Smooth muscle cell (in vitro differentiated cells): ENCODE measurements around the gene FAM210B. TPM values are rescaled to one million over a fixed set of nuclear protein-coding genes. Genes with fewer than 3 reads are reported as not detected.

ENCODE experiments used
- DNase-seq: peaks from one replicate; lab custom pipeline; 2025; ENCODE audit not compliant: unreplicated experiment; lab: John Stamatoyannopoulos, UW
- H2AFZ ChIP-seq: fragments of 200-600 bp; sonication (generic); 2 replicates; pipeline ENCODE4 v1.6.0; 2016; ENCODE audit warnings: antibody characterized with exemption, low read depth, mild to moderate bottlenecking
- H3F3A ChIP-seq: fragments of 200-600 bp; sonication (generic); 2 replicates; pipeline ENCODE4 v1.6.0; 2017; ENCODE audit warnings: antibody characterized with exemption, low read depth
- H3K27ac ChIP-seq: fragments of 200-600 bp; sonication (generic); 2 replicates; pipeline ENCODE4 v1.5.1; 2016; ENCODE audit warnings: low read depth, mild to moderate bottlenecking
- H3K27me3 ChIP-seq: fragments of 200-600 bp; sonication (generic); 2 replicates; pipeline ENCODE4 v1.6.1; 2016; ENCODE audit warnings: low read depth, mild to moderate bottlenecking
- H3K36me3 ChIP-seq: fragments of 200-600 bp; sonication (generic); 2 replicates; pipeline ENCODE4 v1.5.1; 2016; ENCODE audit warnings: low read depth
- H3K4me1 ChIP-seq: fragments of 200-600 bp; sonication (generic); 2 replicates; pipeline ENCODE4 v1.5.1; 2016; ENCODE audit warnings: low read depth
- H3K4me2 ChIP-seq: fragments of 200-600 bp; sonication (generic); 2 replicates; pipeline ENCODE4 v1.6.0; 2016; ENCODE audit warnings: mild to moderate bottlenecking
- H3K4me3 ChIP-seq: fragments of 200-600 bp; sonication (generic); 2 replicates; pipeline ENCODE4 v1.5.1; 2016; ENCODE audit warnings: mild to moderate bottlenecking
- H3K79me2 ChIP-seq: fragments of 200-600 bp; sonication (generic); 2 replicates; pipeline ENCODE4 v1.6.0; 2016; ENCODE audit warnings: low read depth, mild to moderate bottlenecking
- H3K9ac ChIP-seq: fragments of 200-600 bp; sonication (generic); 2 replicates; pipeline ENCODE4 v1.6.0; 2016; ENCODE audit warnings: low read depth
- H3K9me3 ChIP-seq: fragments of 200-600 bp; sonication (generic); replicated peaks from 2 replicates; pipeline ENCODE4 v1.5.1; 2016; ENCODE audit warnings: low read depth
- H4K20me1 ChIP-seq: fragments of 200-600 bp; sonication (generic); 2 replicates; pipeline ENCODE4 v1.6.0; 2016; ENCODE audit warnings: low read depth
- CTCF ChIP-seq: fragments of 200-600 bp; sonication (generic); IDR thresholded peaks from 2 replicates; pipeline ENCODE4 v1.5.1; 2017; ENCODE audit warnings: borderline replicate concordance, mild to moderate bottlenecking, antibody characterized with exemption; ENCODE audit not compliant: insufficient read depth, poor library complexity, severe bottlenecking
- WGBS: methylation state at CpG from one replicate; pipeline ENCODE4 v1.1.7; 2016; ENCODE audit warnings: low lambda C conversion rate; 5-methylcytosine and 5-hydroxymethylcytosine counted together
- polyA plus RNA-seq: library from polyadenylated mRNA; unstranded; fragments of >200 nt; fragmentation: Nextera tagmentation; extraction: Ambion mirVana; gene quantifications from 2 replicates; pipeline ENCODE4 v1.2.1, GENCODE V29; 2016
- total RNA-seq: library from RNA; depleted of rRNA; stranded (reverse); fragments of >200 nt; gene quantifications from 2 replicates; pipeline ENCODE4 v1.2.3, GENCODE V29; 2014

The FAM210B gene
- total and polyA plus RNA-seq, 2 experiments from 2014 or later, result 32.0 to 38.2 TPM

DNA sequence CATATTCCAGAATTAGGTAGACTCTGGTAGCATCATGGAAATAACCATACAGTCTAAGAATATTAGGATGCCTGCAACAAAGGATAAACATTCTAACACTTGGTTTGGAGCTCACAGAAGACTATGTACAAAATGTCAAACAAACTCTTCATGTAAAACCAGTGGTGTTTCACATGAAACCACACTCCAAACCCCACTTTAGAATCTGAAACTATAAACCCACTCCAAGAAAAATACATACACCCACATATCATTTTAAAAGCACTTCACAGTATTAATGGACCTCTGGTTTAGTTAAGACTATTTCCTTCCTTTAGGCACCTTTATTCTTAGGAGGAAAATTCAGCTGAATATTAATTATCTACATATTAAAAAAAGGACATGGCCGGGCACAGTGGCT lies 22.7 kb downstream of the FAM210B start:
- no peaks in the 10 kb centered on the region for H3K36me3 ChIP-seq
- no peaks in the 10 kb centered on the region for H3K4me1 ChIP-seq
- H3K79me2 ChIP-seq, result peaks cover 19% of the 10 kb centered on the region
- H3K27me3 ChIP-seq, result no peaks in the 10 kb centered on the region
- TF ChIP-seq CTCF, result no peak
- H2AFZ ChIP-seq, result no peak overlapping the region
- no peak overlapping the region for H3K4me3 ChIP-seq
- no peaks in the 10 kb centered on the region for H4K20me1 ChIP-seq
- no peaks in the 10 kb centered on the region for H3F3A ChIP-seq
- H3K4me2 ChIP-seq, result no peak overlapping the region
- H3K9ac ChIP-seq, result no peak overlapping the region
- H3K9me3 ChIP-seq, result no peaks in the 10 kb centered on the region
- 100% methylated on average over 1 of the region's 1 CpG for WGBS
- H3K27ac ChIP-seq, result no peak overlapping the region
- DNase-seq, result no peak

- no peak for TF ChIP-seq CTCF
- Histone ChIP-seq H3K4me2 (no peak overlapping the region), H3K27me3 (no peaks in the 10 kb centered on the region), H3K9ac (no peak overlapping the region), H3F3A (no peaks in the 10 kb centered on the region), H2AFZ (no peak overlapping the region), H3K36me3 (no peaks in the 10 kb centered on the region), H3K4me1 (no peaks in the 10 kb centered on the region), H4K20me1 (no peaks in the 10 kb centered on the region), H3K4me3 (no peak overlapping the region), H3K9me3 (no peaks in the 10 kb centered on the region), H3K27ac (no peak overlapping the region), H3K79me2 (peaks cover 18% of the 10 kb centered on the region)
- no peak for DNase-seq
- WGBS, result 65% methylated on average over 4 of the region's 4 CpGs
These were observed 23.9 kb downstream of the FAM210B start for GRCh38 chr20:56382696-56383095.

- no peaks in the 10 kb centered on the region for H3F3A ChIP-seq
- no peak for DNase-seq
- no peak overlapping the region for H3K9ac ChIP-seq
- H3K4me1 ChIP-seq, result no peaks in the 10 kb centered on the region
- H3K27ac ChIP-seq, result no peak overlapping the region
- H3K27me3 ChIP-seq, result no peaks in the 10 kb centered on the region
- 83% methylated on average over 8 of the region's 8 CpGs for WGBS
- peaks cover 20% of the 10 kb centered on the region for H3K79me2 ChIP-seq
- TF ChIP-seq CTCF, result no peak
- no peaks in the 10 kb centered on the region for H3K9me3 ChIP-seq
- H3K4me3 ChIP-seq, result no peak overlapping the region
- H4K20me1 ChIP-seq, result no peaks in the 10 kb centered on the region
- H3K4me2 ChIP-seq, result no peak overlapping the region
- H2AFZ ChIP-seq, result no peak overlapping the region
- H3K36me3 ChIP-seq, result no peaks in the 10 kb centered on the region
These were observed 24.6 kb downstream of the FAM210B start for GRCh38 chr20:56383334-56383733.

DNA sequence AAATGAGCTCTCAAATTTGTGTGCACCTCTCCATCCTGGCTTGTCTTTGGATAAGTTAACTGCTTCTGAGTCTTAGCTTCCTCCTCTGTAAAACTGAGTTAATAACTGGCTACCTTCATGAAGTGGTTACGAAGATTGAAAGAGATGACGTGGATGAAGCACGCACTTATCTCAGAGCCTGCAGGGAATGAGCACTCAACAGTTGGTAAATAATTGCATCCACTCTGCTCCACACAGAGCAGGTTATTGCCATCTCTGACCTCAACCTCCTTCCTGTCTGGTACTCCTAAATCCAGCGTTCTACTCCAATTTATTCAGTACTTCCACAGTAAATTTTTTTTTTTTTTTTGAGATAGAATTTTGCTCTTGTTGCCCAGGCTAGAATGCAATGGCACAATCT lies 26.4 kb downstream of the FAM210B start:
- 94% methylated on average over 4 of the region's 4 CpGs for WGBS
- Histone ChIP-seq H3K4me3 (no peak overlapping the region), H3K79me2 (peaks cover 23% of the 10 kb centered on the region), H3K27me3 (no peaks in the 10 kb centered on the region), H3K4me1 (no peaks in the 10 kb centered on the region), H3F3A (no peaks in the 10 kb centered on the region), H3K9ac (no peak overlapping the region), H3K36me3 (no peaks in the 10 kb centered on the region), H4K20me1 (no peaks in the 10 kb centered on the region), H2AFZ (no peak overlapping the region), H3K27ac (no peak overlapping the region), H3K4me2 (no peak overlapping the region), H3K9me3 (no peaks in the 10 kb centered on the region)
- TF ChIP-seq CTCF, result no peak
- DNase-seq, result no peak
